Endothelial cell of umbilical vein (primary cell): Measurements from ENCODE around the gene ANKMY1. TPM values are rescaled to one million over a fixed set of nuclear protein-coding genes. Genes with fewer than 3 reads are reported as not detected.

ENCODE experiments used
- BruUV-seq: library from RNA; stranded (reverse); fragments of 400-500 nt; replicated peaks from 2 replicates; lab custom pipeline; 2021; lab: Mats Ljungman, UMichigan
- CTCF ChIA-PET: fragments of 300-600, 350-600 bp; sonication (Branson Sonifier 250); formaldehyde crosslinking; loops from one replicate; lab custom pipeline; 2021; ENCODE audit warnings: antibody characterized with exemption, inconsistent platforms; lab: Charles Lee
- POLR2A ChIA-PET: fragments of 300-600, 350-600 bp; sonication (Branson Sonifier 250); formaldehyde crosslinking; loops from one replicate; lab custom pipeline; 2021; ENCODE audit warnings: antibody characterized with exemption, inconsistent platforms; lab: Charles Lee
- DNase-seq: peaks from one replicate; pipeline ENCODE4 v3.0.0-alpha.2; 2011; ENCODE audit warnings: low read depth, low spot score
- FAIRE-seq: peaks from 2 replicates; lab custom pipeline; 2011; peaks lifted over from hg19 to GRCh38; lab: Jason Lieb, UNC
- H2AFZ ChIP-seq: 2 replicates; pipeline ENCODE4 v1.6.0; 2012; ENCODE audit warnings: low read depth, low read length, control low read depth, inconsistent platforms
- H3K27ac ChIP-seq: 2 replicates; pipeline ENCODE4 v1.5.1; 2011; ENCODE audit warnings: low read depth, mild to moderate bottlenecking, control low read depth, low read length, moderate library complexity; ENCODE audit not compliant: insufficient read depth
- H3K27me3 ChIP-seq, 2 experiments: 2 replicates each; pipeline versions ENCODE4 v1.6.0 to v1.6.1; 2011; ENCODE audit warnings: low read length in 2 of 2, mixed read lengths in 1 of 2; ENCODE audit not compliant: control insufficient read depth in 2 of 2, insufficient read depth in 2 of 2
- H3K36me3 ChIP-seq, 2 experiments: 2 replicates in 1 of 2; 3 replicates in 1 of 2; pipeline ENCODE4 v1.5.1; 2011; ENCODE audit warnings: low read length in 2 of 2, mild to moderate bottlenecking in 1 of 2, moderate library complexity in 1 of 2; ENCODE audit not compliant: control insufficient read depth in 2 of 2, insufficient read depth in 2 of 2; ENCODE audit errors: extremely low read depth in 1 of 2
- H3K4me1 ChIP-seq: 3 replicates; pipeline ENCODE4 v1.5.1; 2011; ENCODE audit warnings: mild to moderate bottlenecking, low read length; ENCODE audit not compliant: control insufficient read depth, insufficient read depth; ENCODE audit errors: extremely low read depth
- H3K4me2 ChIP-seq: 2 replicates; pipeline ENCODE4 v1.6.1; 2011; ENCODE audit warnings: low read length, control low read depth, mixed read lengths; ENCODE audit not compliant: insufficient read depth
- H3K4me3 ChIP-seq, 3 experiments: fragments of 200-600 bp in 1 of 3; sonication (generic), shearing (Covaris generic) in 1 of 3; replicated peaks in 1 of 3; 2 replicates each; pipeline ENCODE4 v1.5.1; 2011 to 2016; ENCODE audit warnings: control low read depth in 3 of 3, low read length in 3 of 3, mild to moderate bottlenecking in 2 of 3, inconsistent platforms in 1 of 3, low read depth in 1 of 3, moderate library complexity in 1 of 3; ENCODE audit not compliant: insufficient read depth in 1 of 3
- H3K79me2 ChIP-seq: 2 replicates; pipeline ENCODE4 v1.6.0; 2012; ENCODE audit warnings: low read length, inconsistent platforms; ENCODE audit not compliant: control insufficient read depth, insufficient read depth
- H3K9ac ChIP-seq: replicated peaks from 2 replicates; pipeline ENCODE3; 2011; ENCODE audit warnings: low read length, control low read depth; ENCODE audit not compliant: insufficient read depth; ENCODE audit errors: extremely low read depth
- H3K9me1 ChIP-seq: replicated peaks from 3 replicates; pipeline ENCODE4 v1.6.0; 2011; ENCODE audit warnings: mild to moderate bottlenecking, low read length; ENCODE audit not compliant: control insufficient read depth, insufficient read depth; ENCODE audit errors: extremely low read depth
- H3K9me3 ChIP-seq: replicated peaks from 2 replicates; pipeline ENCODE4 v1.5.1; 2012; ENCODE audit warnings: low read length, inconsistent platforms; ENCODE audit not compliant: control insufficient read depth, insufficient read depth
- H4K20me1 ChIP-seq: replicated peaks from 2 replicates; pipeline ENCODE3; 2011; ENCODE audit warnings: mild to moderate bottlenecking, low read length; ENCODE audit not compliant: control insufficient read depth, insufficient read depth; ENCODE audit errors: extremely low read depth
- CTCF ChIP-seq, 2 donors: IDR thresholded peaks; 1 replicate in 1 of 2; 2 replicates in 1 of 2; pipeline ENCODE4 v1.5.1; 2011; ENCODE audit warnings: low read length in 2 of 2, mild to moderate bottlenecking in 2 of 2, moderate library complexity in 2 of 2, control low read depth in 1 of 2, inconsistent platforms in 1 of 2, low read depth in 1 of 2; ENCODE audit not compliant: insufficient read depth in 1 of 2; ENCODE audit errors: extremely low read depth in 1 of 2
- EZH2 ChIP-seq: IDR thresholded peaks from 2 replicates; pipeline ENCODE4 v1.6.1; 2012; ENCODE audit warnings: borderline replicate concordance, low read depth, mild to moderate bottlenecking, moderate library complexity, low read length, inconsistent platforms; ENCODE audit not compliant: severe bottlenecking
- FOS ChIP-seq: IDR thresholded peaks from 2 replicates; pipeline ENCODE4 v1.6.1; 2011; ENCODE audit warnings: mild to moderate bottlenecking, low read length, moderate library complexity, borderline replicate concordance; ENCODE audit not compliant: insufficient read depth
- GATA2 ChIP-seq: IDR thresholded peaks from 2 replicates; pipeline ENCODE4 v1.7.0; 2011; ENCODE audit warnings: low read depth, mild to moderate bottlenecking, moderate library complexity, mixed read lengths, low read length; ENCODE audit not compliant: insufficient read length, insufficient read depth
- JUN ChIP-seq: IDR thresholded peaks from 2 replicates; pipeline ENCODE4 v1.6.1; 2011; ENCODE audit warnings: borderline replicate concordance, low read depth; ENCODE audit not compliant: insufficient read length, insufficient read depth
- MAX ChIP-seq: IDR thresholded peaks from 2 replicates; pipeline ENCODE4 v1.6.1; 2011; ENCODE audit not compliant: insufficient read depth, insufficient read length
- MYC ChIP-seq: IDR thresholded peaks from one replicate; pipeline ENCODE4 v1.6.1; 2011; ENCODE audit warnings: mild to moderate bottlenecking, low read depth, low read length
- POLR2A ChIP-seq: IDR thresholded peaks from 2 replicates; pipeline ENCODE4 v1.6.1; 2012; ENCODE audit warnings: low read depth, mild to moderate bottlenecking, control low read depth, low read length
- POLR2AphosphoS5 ChIP-seq: IDR thresholded peaks from 2 replicates; pipeline ENCODE4 v1.6.1; 2012; ENCODE audit warnings: low read depth, mild to moderate bottlenecking, control low read depth, low read length, moderate library complexity; ENCODE audit not compliant: insufficient read depth
- dilution Hi-C: fragments of 300-500 bp; cut with MboI; formaldehyde crosslinking; loops from one replicate; pipeline ENCODE4 v1.15.0; 2019; ENCODE audit warnings: low sequenced_read_pairs; ENCODE audit not compliant: extremely low pct_ligation_motif_present
- intact Hi-C: fragments of 100-400 bp; cut with micrococcal nuclease; formaldehyde crosslinking; loops from one replicate; pipeline ENCODE4 v1.10.0; 2022
- polyA plus RNA-seq, 4 experiments: library from polyadenylated mRNA; depleted of rRNA in 3 of 4; stranded (reverse) in 3 of 4; unstranded in 1 of 4; fragments of >200 nt; gene quantifications; 2 replicates each; pipeline versions ENCODE4 v1.2.1 to v1.2.3, GENCODE V29; 2011 to 2012; ENCODE audit warnings: missing spikeins in 1 of 4
- total RNA-seq: library from RNA; stranded (reverse); gene quantifications from 2 replicates; pipeline ENCODE4 v1.2.3, GENCODE V29; 2021

ANKMY1 gene
- total and polyA plus RNA-seq, 2 donors (not counting 3 experiments of a cell fraction or from before 2014, with no cell fraction given), result 9.0 to 16.0 TPM

- FAIRE-seq (no peak), DNase-seq (no peak)
- intact Hi-C loops (loop anchor here (5.0 kb wide), 1 partner anchor 196 kb away; no protein-coding TSS in a partner anchor), dilution Hi-C loops (no loop called here)
- no peak for TF ChIP-seq POLR2AphosphoS5
- no peak for TF ChIP-seq MAX
- no peak for TF ChIP-seq GATA2
- no peak for TF ChIP-seq JUN
- TF ChIP-seq FOS, result no peak
- no peak for TF ChIP-seq CTCF (IDR thresholded peaks at IDR 0.05; ENCODE audit: extremely low read depth in 1 of 2, insufficient read depth in 1 of 2, low read depth in 1 of 2, low read length in 2 of 2)
- no peak for TF ChIP-seq POLR2A
- TF ChIP-seq EZH2, result no peak
- TF ChIP-seq MYC, result no peak
- no peaks in the 10 kb centered on the region for H3K36me3 ChIP-seq
- ChIA-PET CTCF (interaction anchor here (5.0 kb wide), 1 partner anchor 329 kb away, joined by 78 read pairs; no protein-coding TSS in a partner anchor), POLR2A (no interaction called here)
- no peaks in the 10 kb centered on the region for H4K20me1 ChIP-seq
- H3K27ac ChIP-seq, result no peak overlapping the region
- no TSS peak for BruUV-seq
- no peak overlapping the region for H2AFZ ChIP-seq
- no peaks in the 10 kb centered on the region for H3K4me1 ChIP-seq
- H3K4me3 ChIP-seq, result no peak overlapping the region
- H3K4me2 ChIP-seq, result no peak overlapping the region
- H3K9me1 ChIP-seq, result no peaks in the 10 kb centered on the region
- no peak overlapping the region for H3K9ac ChIP-seq
- no peaks in the 10 kb centered on the region for H3K79me2 ChIP-seq
- H3K27me3 ChIP-seq, result no peaks in the 10 kb centered on the region
- no peaks in the 10 kb centered on the region for H3K9me3 ChIP-seq
These were observed 46.3 kb downstream of the ANKMY1 start for GRCh38 chr2:240511351-240512108.
